Natural killer cell (primary cell): ENCODE results near the gene UNC50. TPM values are rescaled to one million over a fixed set of nuclear protein-coding genes. Genes with fewer than 3 reads are reported as not detected.

Experiments used
- ATAC-seq, 3 donors: fragments of 150-1000 bp in 2 of 3; fragments of 200-7000 bp in 1 of 3; cut with Tn5 transposase; 1 replicate in 1 of 3; 2 replicates in 2 of 3; pipeline ENCODE4 v1.10.0; 2021; ENCODE audit warnings: mild to moderate bottlenecking in 2 of 3, moderate library complexity in 2 of 3
- DNase-seq, 2 donors: peaks; one replicate each; pipeline versions ENCODE4 v3.0.0 to v3.0.0-alpha.2; 2013 to 2021; ENCODE audit warnings: mixed read lengths in 1 of 2
- H3K27ac ChIP-seq: one replicate; pipeline ENCODE4 v1.5.1; 2013; ENCODE audit warnings: mild to moderate bottlenecking, low read length
- H3K27me3 ChIP-seq: one replicate; pipeline ENCODE4 v1.6.1; 2013; ENCODE audit warnings: low read length; ENCODE audit not compliant: control insufficient read depth, insufficient read depth
- H3K36me3 ChIP-seq: one replicate; pipeline ENCODE4 v1.6.1; 2013; ENCODE audit warnings: low read length; ENCODE audit not compliant: control insufficient read depth, insufficient read depth
- H3K4me1 ChIP-seq: one replicate; pipeline ENCODE4 v1.6.1; 2013; ENCODE audit warnings: low read length; ENCODE audit not compliant: control insufficient read depth, insufficient read depth
- H3K4me3 ChIP-seq: one replicate; pipeline ENCODE4 v1.5.1; 2013; ENCODE audit warnings: low read length
- H3K9me3 ChIP-seq: one replicate; pipeline ENCODE4 v1.6.1; 2013; ENCODE audit warnings: low read length; ENCODE audit not compliant: control insufficient read depth, insufficient read depth
- H3K27ac Mint-ChIP-seq, 2 donors: one replicate each; pipeline ENCODE4 v1.8.0; 2022; ENCODE audit warnings: mild to moderate bottlenecking in 2 of 2, mixed read lengths in 2 of 2, moderate library complexity in 1 of 2
- H3K27me3 Mint-ChIP-seq, 2 donors: one replicate each; pipeline ENCODE4 v1.8.0; 2022; ENCODE audit warnings: low read depth in 2 of 2, mixed read lengths in 2 of 2
- H3K36me3 Mint-ChIP-seq: one replicate; pipeline ENCODE4 v1.8.0; 2022; ENCODE audit warnings: mixed read lengths
- H3K4me1 Mint-ChIP-seq, 2 donors: one replicate each; pipeline ENCODE4 v1.8.0; 2022; ENCODE audit warnings: mixed read lengths in 2 of 2
- H3K4me3 Mint-ChIP-seq: one replicate; pipeline ENCODE4 v1.8.0; 2022; ENCODE audit warnings: mild to moderate bottlenecking, moderate library complexity, mixed read lengths
- H3K9me3 Mint-ChIP-seq, 2 donors: one replicate each; pipeline ENCODE4 v1.8.0; 2022; ENCODE audit warnings: mixed read lengths in 2 of 2
- WGBS: methylation state at CpG from one replicate; pipeline ENCODE4 v1.1.7; 2013; ENCODE audit warnings: missing lambda C conversion rate; ENCODE audit not compliant: insufficient coverage; 5-methylcytosine and 5-hydroxymethylcytosine counted together
- intact Hi-C: fragments of 100-400 bp; cut with micrococcal nuclease; formaldehyde crosslinking; loops from one replicate; pipeline ENCODE4 v1.14.2; 2022
- total RNA-seq, 4 donors: library from RNA; stranded (reverse); fragments of 120-200 nt in 1 of 4; gene quantifications; one replicate each; pipeline versions ENCODE4 v1.2.3 to v1.2.4, GENCODE V29; 2013 to 2022
- TF ChIP-seq, protein P1 (sequence below): fragments of 200-600 bp; IDR thresholded peaks from one replicate; pipeline ENCODE4 v1.8.0; 2022; ENCODE audit warnings: antibody characterized with exemption

Gene UNC50
- total RNA-seq, 3 donors from 2014 or later (not counting 1 experiment from before 2014, with no cell fraction given): 30.8 to 40.5 (median 32.1) TPM

DNA sequence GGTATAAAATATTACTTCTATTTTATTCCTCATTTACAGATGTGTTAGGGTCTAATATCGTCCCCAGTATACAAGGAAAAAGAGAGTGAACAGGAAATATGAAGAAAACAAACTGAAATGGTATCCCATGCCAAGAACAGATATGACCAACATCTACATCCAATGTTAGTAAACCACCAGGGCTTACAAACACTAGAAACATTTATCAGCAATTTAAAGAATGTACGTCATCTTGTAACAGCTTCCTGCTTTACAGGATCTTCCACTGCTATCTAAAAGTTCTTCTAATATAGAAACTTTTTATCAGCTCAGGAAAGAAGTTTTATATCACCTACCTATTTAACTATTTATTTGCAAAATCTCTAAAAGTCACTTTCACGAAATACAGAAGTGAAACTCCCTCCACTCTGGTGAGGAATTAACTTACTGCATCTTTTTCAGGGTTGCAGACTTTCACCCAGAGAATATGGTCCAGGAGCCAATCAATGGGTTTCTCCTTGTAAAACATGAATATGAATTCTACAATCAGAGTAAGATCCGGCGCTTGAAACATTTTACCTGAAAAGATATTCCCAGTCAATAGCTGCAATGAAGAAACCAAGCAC is 35.2 kb downstream of the UNC50 start:
- Histone ChIP-seq H3K27me3 (no peaks in the 10 kb centered on the region), H3K36me3 (peaks cover 74% of the 10 kb centered on the region), H3K4me1 (peaks cover 22% of the 10 kb centered on the region), H3K9me3 (no peaks in the 10 kb centered on the region), H3K27ac (no peak overlapping the region), H3K4me3 (no peak overlapping the region)
- WGBS: 91% methylated on average over 4 of the region's 5 CpGs
- Mint-ChIP-seq H3K9me3 (no peaks in the 10 kb centered on the region), H3K36me3 (peaks cover 16% of the 10 kb centered on the region), H3K4me1 (peaks cover 18 to 22% of the 10 kb centered on the region in 2 donors), H3K27ac (peak overlapping the region in 1 of 2 donors; percentile 90), H3K27me3 (no peaks in the 10 kb centered on the region), H3K4me3 (no peak overlapping the region)
- intact Hi-C loops: no loop called here
- TF ChIP-seq, protein P1, sequence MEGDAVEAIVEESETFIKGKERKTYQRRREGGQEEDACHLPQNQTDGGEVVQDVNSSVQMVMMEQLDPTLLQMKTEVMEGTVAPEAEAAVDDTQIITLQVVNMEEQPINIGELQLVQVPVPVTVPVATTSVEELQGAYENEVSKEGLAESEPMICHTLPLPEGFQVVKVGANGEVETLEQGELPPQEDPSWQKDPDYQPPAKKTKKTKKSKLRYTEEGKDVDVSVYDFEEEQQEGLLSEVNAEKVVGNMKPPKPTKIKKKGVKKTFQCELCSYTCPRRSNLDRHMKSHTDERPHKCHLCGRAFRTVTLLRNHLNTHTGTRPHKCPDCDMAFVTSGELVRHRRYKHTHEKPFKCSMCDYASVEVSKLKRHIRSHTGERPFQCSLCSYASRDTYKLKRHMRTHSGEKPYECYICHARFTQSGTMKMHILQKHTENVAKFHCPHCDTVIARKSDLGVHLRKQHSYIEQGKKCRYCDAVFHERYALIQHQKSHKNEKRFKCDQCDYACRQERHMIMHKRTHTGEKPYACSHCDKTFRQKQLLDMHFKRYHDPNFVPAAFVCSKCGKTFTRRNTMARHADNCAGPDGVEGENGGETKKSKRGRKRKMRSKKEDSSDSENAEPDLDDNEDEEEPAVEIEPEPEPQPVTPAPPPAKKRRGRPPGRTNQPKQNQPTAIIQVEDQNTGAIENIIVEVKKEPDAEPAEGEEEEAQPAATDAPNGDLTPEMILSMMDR: no peak
- ATAC-seq (no peak), DNase-seq (no peak)

DNA sequence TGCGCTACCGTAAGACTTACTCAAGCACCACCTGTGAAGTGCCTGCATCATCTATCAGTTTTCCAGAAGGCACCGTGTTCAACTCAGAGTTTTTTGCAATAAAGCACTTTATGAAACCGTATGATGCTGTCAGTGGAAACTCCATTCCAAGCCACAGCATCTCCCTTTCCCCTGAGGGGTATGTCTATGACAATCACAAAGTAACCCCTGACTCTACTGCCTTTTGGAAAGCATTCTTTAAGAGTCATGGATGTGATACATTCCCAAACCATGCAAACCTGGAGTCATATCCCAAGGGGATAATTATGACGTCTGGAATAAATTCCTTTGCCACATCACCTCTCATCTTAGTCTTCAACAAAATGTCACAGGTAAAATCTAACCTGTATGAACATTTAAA is 39.2 kb downstream of the UNC50 start:
- Histone ChIP-seq H3K4me3 (no peak overlapping the region), H3K27me3 (no peaks in the 10 kb centered on the region), H3K36me3 (peaks cover 62% of the 10 kb centered on the region), H3K27ac (no peak overlapping the region), H3K4me1 (peaks cover 25% of the 10 kb centered on the region), H3K9me3 (peaks cover 5% of the 10 kb centered on the region)
- Mint-ChIP-seq H3K27ac (peak overlapping the region; percentile 22 to 90), H3K4me1 (peaks cover 36 to 37% of the 10 kb centered on the region in 2 donors), H3K36me3 (peaks cover 25% of the 10 kb centered on the region), H3K4me3 (no peak overlapping the region), H3K9me3 (peaks cover 0 to 2% of the 10 kb centered on the region in 2 donors), H3K27me3 (no peaks in the 10 kb centered on the region)
- DNase-seq: no peak
- TF ChIP-seq, protein P1: no peak
- intact Hi-C loops: no loop called here
- WGBS: 96% methylated on average over 5 of the region's 5 CpGs
- no peak for ATAC-seq

DNA sequence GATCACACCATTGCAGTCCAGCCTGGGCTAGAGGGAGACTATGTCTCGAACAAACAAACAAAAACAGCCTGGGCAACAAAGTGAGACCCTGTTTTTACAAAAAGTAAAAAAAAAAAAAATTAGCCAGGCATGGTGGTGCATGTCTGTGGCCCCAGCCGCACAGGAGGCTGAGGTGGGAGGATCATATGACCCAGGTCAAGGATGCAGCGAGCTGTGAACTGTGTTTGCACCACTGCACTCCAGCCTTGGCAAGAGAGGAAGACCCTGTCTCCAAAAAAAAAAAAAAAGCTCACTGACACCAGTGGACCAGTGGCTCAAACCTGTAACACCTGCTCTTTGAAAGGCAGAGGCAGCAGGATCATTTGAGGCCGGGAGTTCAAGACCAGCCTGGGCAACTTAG is 40.1 kb downstream of the UNC50 start:
- H3K4me3 ChIP-seq: no peak overlapping the region
- TF ChIP-seq, protein P1: no peak
- Mint-ChIP-seq H3K4me3 (no peak overlapping the region), H3K27me3 (no peaks in the 10 kb centered on the region), H3K4me1 (peaks cover 44 to 45% of the 10 kb centered on the region in 2 donors), H3K36me3 (peaks cover 32% of the 10 kb centered on the region), H3K27ac (peak overlapping the region; percentile 83 to 90), H3K9me3 (peaks cover 0 to 2% of the 10 kb centered on the region in 2 donors)
- no peaks in the 10 kb centered on the region for H3K27me3 ChIP-seq
- no peak overlapping the region for H3K27ac ChIP-seq
- peaks cover 28% of the 10 kb centered on the region for H3K4me1 ChIP-seq
- peaks cover 5% of the 10 kb centered on the region for H3K9me3 ChIP-seq
- DNase-seq (no peak), ATAC-seq (no peak)
- intact Hi-C loops: no loop called here
- H3K36me3 ChIP-seq: peaks cover 60% of the 10 kb centered on the region
- 75% methylated on average over 4 of the region's 4 CpGs for WGBS
